Measurements from ENCODE around the gene KIF16B.

- TF ChIP-seq CTCF (IDR thresholded peaks at IDR 0.05) (no peak), POLR2A (IDR thresholded peaks at IDR 0.05) (no peak)
Measured at GRCh38 chr20:16362642-16363041, 210.6 kb downstream of the KIF16B start.

Measured in uterus (tissue), 2 donors.